Measurements from ENCODE around the gene OTOP3.

DNA sequence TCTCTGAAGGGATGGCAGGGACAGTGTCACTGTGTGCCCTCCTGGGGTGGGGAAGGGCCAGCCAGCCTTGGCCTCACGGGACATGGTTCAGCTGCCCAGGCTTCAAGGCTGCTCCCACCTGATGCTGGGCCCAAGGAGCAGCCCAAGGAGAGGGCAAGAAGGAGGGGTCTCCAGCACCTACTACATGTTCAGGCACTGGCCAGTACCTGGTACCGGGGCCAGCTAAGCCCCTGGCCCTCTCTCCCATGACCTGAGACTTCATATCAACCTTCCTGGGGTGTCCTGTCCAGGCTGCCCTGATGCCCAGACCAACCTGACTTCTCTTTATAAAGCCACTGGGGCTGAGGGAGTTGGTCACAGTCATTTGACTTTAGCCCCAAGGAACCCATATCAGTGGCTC lies 13.9 kb upstream of the OTOP3 start:
- no peak for TF ChIP-seq POLR2AphosphoS5 (IDR thresholded peaks at IDR 0.05; ENCODE audit: insufficient read depth in 1 of 2, low read depth in 1 of 2)
- TF ChIP-seq, protein P1, sequence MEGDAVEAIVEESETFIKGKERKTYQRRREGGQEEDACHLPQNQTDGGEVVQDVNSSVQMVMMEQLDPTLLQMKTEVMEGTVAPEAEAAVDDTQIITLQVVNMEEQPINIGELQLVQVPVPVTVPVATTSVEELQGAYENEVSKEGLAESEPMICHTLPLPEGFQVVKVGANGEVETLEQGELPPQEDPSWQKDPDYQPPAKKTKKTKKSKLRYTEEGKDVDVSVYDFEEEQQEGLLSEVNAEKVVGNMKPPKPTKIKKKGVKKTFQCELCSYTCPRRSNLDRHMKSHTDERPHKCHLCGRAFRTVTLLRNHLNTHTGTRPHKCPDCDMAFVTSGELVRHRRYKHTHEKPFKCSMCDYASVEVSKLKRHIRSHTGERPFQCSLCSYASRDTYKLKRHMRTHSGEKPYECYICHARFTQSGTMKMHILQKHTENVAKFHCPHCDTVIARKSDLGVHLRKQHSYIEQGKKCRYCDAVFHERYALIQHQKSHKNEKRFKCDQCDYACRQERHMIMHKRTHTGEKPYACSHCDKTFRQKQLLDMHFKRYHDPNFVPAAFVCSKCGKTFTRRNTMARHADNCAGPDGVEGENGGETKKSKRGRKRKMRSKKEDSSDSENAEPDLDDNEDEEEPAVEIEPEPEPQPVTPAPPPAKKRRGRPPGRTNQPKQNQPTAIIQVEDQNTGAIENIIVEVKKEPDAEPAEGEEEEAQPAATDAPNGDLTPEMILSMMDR (IDR thresholded peaks at IDR 0.05): no peak
- no peak for TF ChIP-seq POLR2A (IDR thresholded peaks at IDR 0.05)
